ENCODE results near the gene RNPEP. TPM values are rescaled to one million over a fixed set of nuclear protein-coding genes. Genes with fewer than 3 reads are reported as not detected.

Gene RNPEP
- polyA plus RNA-seq, 1 of the 3 experiments (the other 2 are of a cell fraction): 46.7 TPM

DNA sequence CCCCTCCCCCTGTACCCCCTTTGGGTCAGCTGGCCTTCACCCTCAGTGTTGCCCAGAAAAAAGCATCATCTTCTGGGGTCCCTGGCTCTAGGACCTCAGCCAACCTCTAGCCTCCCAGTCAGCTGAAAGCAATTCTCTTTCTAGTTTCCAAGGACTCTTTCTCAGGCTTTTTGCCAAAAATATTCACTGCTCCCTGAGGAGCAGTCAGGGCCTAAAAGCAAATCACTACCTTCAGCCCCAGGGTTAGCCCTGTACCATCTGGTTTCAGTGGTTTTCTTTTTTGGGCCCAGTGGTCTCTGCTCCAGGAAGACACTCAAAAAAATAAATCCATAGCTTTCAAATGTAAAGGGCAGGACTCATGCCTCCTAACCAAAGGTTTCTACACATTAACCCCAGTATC lies 33.0 kb upstream of the RNPEP start:
- H3K4me3 ChIP-seq (ENCODE audit: low read depth in 2 of 2, low read length in 1 of 2): no peak overlapping the region
- ChIA-PET CTCF (interaction anchor here (1.2 to 2.4 kb wide), 3 partner anchors 23 to 54 kb away, joined by 4 to 13 read pairs (median 5); no protein-coding TSS in a partner anchor), POLR2A (no interaction called here)
- no peak overlapping the region; the same call in 1 of the 2 replicates for H2AFZ ChIP-seq (ENCODE audit: low read depth)
- DNase-seq: no peak
- H3K9me3 ChIP-seq: no peaks in the 10 kb centered on the region
- no peaks in the 10 kb centered on the region for H4K20me1 ChIP-seq (ENCODE audit: insufficient read depth)
- H3K4me2 ChIP-seq: no peak overlapping the region
- TF ChIP-seq ZBTB33 (IDR thresholded peaks at IDR 0.05; ENCODE audit: borderline replicate concordance, low read depth) (no peak), REST (IDR thresholded peaks at IDR 0.05; ENCODE audit: low read depth, low read length) (no peak), IRF3 (IDR thresholded peaks at IDR 0.05; ENCODE audit: low read depth, low read length) (no peak), SIN3A (IDR thresholded peaks at IDR 0.05; ENCODE audit: borderline replicate concordance, low read depth, low read length) (no peak), FOSL2 (IDR thresholded peaks at IDR 0.05; ENCODE audit: borderline replicate concordance, low read depth) (no peak), JUND (IDR thresholded peaks at IDR 0.05) (no peak), TCF12 (IDR thresholded peaks at IDR 0.05) (no peak), NFIC (IDR thresholded peaks at IDR 0.05; ENCODE audit: borderline replicate concordance) (no peak), MEF2A (IDR thresholded peaks at IDR 0.05; ENCODE audit: borderline replicate concordance, low read depth) (no peak), USF1 (IDR thresholded peaks at IDR 0.05; ENCODE audit: borderline replicate concordance, low read depth) (no peak), FOXJ3 (CRISPR knock-in tag; IDR thresholded peaks at IDR 0.05) (no peak), RXRA (IDR thresholded peaks at IDR 0.05; ENCODE audit: borderline replicate concordance, low read depth) (no peak), GATA2 (CRISPR knock-in tag; IDR thresholded peaks at IDR 0.05) (no peak), TEAD4 (IDR thresholded peaks at IDR 0.05; ENCODE audit: borderline replicate concordance, insufficient read depth) (no peak), CTCF (IDR thresholded peaks at IDR 0.05) (no peak), CHD2 (IDR thresholded peaks at IDR 0.05; ENCODE audit: low read length, partially characterized antibody) (no peak), MXI1 (IDR thresholded peaks at IDR 0.05; ENCODE audit: low read depth, low read length) (no peak), RAD21 (IDR thresholded peaks at IDR 0.05; ENCODE audit: low read length) (no peak), RCOR1 (IDR thresholded peaks at IDR 0.05; ENCODE audit: low read length) (no peak)
- TF ChIP-seq, protein P1, sequence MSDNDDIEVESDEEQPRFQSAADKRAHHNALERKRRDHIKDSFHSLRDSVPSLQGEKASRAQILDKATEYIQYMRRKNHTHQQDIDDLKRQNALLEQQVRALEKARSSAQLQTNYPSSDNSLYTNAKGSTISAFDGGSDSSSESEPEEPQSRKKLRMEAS (IDR thresholded peaks at IDR 0.05; ENCODE audit: low read depth): no peak
- peaks cover 0 to 17% of the 10 kb centered on the region in 2 experiments; a peak in 2 of 4 replicates for H3K4me1 ChIP-seq (ENCODE audit: control insufficient read depth in 1 of 2, insufficient read depth in 2 of 2, low read depth in 1 of 2, low read length in 1 of 2)
- no peak overlapping the region for H3K27ac ChIP-seq (ENCODE audit: low read depth in 2 of 2, low read length in 1 of 2)
- H3K36me3 ChIP-seq (replicated peaks in 1 of 2; ENCODE audit: control insufficient read depth in 1 of 2, insufficient read depth in 2 of 2, low read length in 1 of 2): no peaks in the 10 kb centered on the region
- no peaks in the 10 kb centered on the region for H3K27me3 ChIP-seq (ENCODE audit: insufficient read depth)
- H3K9me2 ChIP-seq: no peaks in the 10 kb centered on the region
- H3K9ac ChIP-seq: no peak overlapping the region
- H3F3A ChIP-seq (replicated peaks; ENCODE audit: insufficient read depth): peaks cover 10% of the 10 kb centered on the region
- H3K79me2 ChIP-seq (ENCODE audit: insufficient read depth): peaks cover 4% of the 10 kb centered on the region

Measured in SK-N-SH (cell line).